ENCODE data around the gene NMBR.
"Not testable (repeated sequence)": the region's sequence is repeated elsewhere in the genome, so short reads cannot be mapped to it uniquely, and the experiment has no call there.

DNA sequence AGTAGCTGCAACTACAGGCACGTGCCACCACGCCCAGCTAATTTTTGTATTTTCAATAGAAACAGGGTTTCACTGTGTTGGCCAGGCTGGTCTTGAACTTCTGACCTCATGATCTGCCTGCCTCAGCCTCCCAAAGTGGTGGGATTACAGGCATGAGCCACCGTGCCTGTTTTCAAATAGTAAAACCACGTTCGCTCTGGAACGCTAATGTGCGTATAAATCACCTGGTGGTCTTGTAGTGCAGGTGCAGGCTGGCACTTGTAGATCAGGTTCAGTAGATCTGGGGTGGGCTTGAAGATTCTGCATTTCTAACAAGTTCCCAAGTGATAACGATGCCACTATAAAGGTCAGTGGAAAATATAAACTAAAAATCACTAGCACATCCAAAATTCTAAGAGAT is 41.4 kb upstream of the NMBR start:
- TF ChIP-seq, protein P1, sequence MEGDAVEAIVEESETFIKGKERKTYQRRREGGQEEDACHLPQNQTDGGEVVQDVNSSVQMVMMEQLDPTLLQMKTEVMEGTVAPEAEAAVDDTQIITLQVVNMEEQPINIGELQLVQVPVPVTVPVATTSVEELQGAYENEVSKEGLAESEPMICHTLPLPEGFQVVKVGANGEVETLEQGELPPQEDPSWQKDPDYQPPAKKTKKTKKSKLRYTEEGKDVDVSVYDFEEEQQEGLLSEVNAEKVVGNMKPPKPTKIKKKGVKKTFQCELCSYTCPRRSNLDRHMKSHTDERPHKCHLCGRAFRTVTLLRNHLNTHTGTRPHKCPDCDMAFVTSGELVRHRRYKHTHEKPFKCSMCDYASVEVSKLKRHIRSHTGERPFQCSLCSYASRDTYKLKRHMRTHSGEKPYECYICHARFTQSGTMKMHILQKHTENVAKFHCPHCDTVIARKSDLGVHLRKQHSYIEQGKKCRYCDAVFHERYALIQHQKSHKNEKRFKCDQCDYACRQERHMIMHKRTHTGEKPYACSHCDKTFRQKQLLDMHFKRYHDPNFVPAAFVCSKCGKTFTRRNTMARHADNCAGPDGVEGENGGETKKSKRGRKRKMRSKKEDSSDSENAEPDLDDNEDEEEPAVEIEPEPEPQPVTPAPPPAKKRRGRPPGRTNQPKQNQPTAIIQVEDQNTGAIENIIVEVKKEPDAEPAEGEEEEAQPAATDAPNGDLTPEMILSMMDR (IDR thresholded peaks at IDR 0.05 in 2 of 3, conservative IDR thresholded peaks at IDR 0.05 in 1 of 3; ENCODE audit: borderline replicate concordance in 1 of 3, insufficient read depth in 1 of 3, low read depth in 2 of 3, low read length in 2 of 3) = peak in 2 of 3 experiments; percentile 49 to 50; a peak in 4 of 6 replicates
- not testable (repeated sequence) for TF ChIP-seq TCF7L2 (IDR thresholded peaks at IDR 0.05; ENCODE audit: borderline replicate concordance, extremely low read depth, insufficient read depth, insufficient read length); POLR2A (IDR thresholded peaks at IDR 0.05; ENCODE audit: borderline replicate concordance, extremely low read depth, insufficient read depth, insufficient read length); EZH2phosphoT487 (IDR thresholded peaks at IDR 0.05; ENCODE audit: borderline replicate concordance); POLR2AphosphoS5 (IDR thresholded peaks at IDR 0.05; ENCODE audit: low read depth, low read length)
- TF ChIP-seq, protein P2, sequence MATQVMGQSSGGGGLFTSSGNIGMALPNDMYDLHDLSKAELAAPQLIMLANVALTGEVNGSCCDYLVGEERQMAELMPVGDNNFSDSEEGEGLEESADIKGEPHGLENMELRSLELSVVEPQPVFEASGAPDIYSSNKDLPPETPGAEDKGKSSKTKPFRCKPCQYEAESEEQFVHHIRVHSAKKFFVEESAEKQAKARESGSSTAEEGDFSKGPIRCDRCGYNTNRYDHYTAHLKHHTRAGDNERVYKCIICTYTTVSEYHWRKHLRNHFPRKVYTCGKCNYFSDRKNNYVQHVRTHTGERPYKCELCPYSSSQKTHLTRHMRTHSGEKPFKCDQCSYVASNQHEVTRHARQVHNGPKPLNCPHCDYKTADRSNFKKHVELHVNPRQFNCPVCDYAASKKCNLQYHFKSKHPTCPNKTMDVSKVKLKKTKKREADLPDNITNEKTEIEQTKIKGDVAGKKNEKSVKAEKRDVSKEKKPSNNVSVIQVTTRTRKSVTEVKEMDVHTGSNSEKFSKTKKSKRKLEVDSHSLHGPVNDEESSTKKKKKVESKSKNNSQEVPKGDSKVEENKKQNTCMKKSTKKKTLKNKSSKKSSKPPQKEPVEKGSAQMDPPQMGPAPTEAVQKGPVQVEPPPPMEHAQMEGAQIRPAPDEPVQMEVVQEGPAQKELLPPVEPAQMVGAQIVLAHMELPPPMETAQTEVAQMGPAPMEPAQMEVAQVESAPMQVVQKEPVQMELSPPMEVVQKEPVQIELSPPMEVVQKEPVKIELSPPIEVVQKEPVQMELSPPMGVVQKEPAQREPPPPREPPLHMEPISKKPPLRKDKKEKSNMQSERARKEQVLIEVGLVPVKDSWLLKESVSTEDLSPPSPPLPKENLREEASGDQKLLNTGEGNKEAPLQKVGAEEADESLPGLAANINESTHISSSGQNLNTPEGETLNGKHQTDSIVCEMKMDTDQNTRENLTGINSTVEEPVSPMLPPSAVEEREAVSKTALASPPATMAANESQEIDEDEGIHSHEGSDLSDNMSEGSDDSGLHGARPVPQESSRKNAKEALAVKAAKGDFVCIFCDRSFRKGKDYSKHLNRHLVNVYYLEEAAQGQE (IDR thresholded peaks at IDR 0.05; ENCODE audit: low read depth) = not testable (repeated sequence)

Measured in HCT116 (cell line).